Fibroblast of villous mesenchyme (primary cell): Measurements from ENCODE around the gene MRPS23. TPM values are rescaled to one million over a fixed set of nuclear protein-coding genes. Genes with fewer than 3 reads are reported as not detected.

ENCODE experiments used
- DNase-seq: peaks from one replicate; pipeline ENCODE4 v3.0.0-alpha.2; 2010; ENCODE audit warnings: low read depth
- H3K4me3 ChIP-seq: 2 replicates; pipeline ENCODE4 v1.5.1; 2011; ENCODE audit warnings: low read depth, mild to moderate bottlenecking, low read length
- total RNA-seq: library from RNA; depleted of rRNA; stranded (reverse); fragments of >200 nt; gene quantifications from 2 replicates; pipeline ENCODE4 v1.2.3, GENCODE V29; 2012
- TF ChIP-seq, protein P1 (sequence below): IDR thresholded peaks from 2 replicates; pipeline ENCODE4 v1.5.1; 2012; ENCODE audit warnings: low read depth, mild to moderate bottlenecking, low read length; ENCODE audit not compliant: insufficient read depth

Gene MRPS23
- total RNA-seq, 1 donor, result 22.0 TPM

DNA sequence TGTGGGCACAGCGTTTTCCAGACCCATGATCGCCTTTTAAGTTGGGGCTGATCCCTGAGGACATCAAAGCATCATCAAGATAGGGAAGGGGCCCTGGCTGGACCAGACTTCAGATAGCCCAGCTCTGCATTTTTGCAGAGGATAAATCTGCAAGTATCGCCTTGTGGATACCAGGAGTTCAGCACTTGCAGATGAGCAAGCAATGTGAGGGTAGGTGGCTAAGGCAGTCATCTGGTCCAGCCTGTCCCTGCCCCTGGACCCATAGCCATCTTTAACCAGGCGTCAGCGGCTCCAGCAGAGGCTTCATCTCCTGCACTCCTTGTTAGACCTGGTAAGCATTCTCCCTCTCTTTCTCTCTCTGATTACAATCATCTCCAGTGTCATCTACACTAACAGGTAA is 9.0 kb upstream of the MRPS23 start:
- DNase-seq, result no peak
- no peak overlapping the region for H3K4me3 ChIP-seq
- TF ChIP-seq, protein P1, sequence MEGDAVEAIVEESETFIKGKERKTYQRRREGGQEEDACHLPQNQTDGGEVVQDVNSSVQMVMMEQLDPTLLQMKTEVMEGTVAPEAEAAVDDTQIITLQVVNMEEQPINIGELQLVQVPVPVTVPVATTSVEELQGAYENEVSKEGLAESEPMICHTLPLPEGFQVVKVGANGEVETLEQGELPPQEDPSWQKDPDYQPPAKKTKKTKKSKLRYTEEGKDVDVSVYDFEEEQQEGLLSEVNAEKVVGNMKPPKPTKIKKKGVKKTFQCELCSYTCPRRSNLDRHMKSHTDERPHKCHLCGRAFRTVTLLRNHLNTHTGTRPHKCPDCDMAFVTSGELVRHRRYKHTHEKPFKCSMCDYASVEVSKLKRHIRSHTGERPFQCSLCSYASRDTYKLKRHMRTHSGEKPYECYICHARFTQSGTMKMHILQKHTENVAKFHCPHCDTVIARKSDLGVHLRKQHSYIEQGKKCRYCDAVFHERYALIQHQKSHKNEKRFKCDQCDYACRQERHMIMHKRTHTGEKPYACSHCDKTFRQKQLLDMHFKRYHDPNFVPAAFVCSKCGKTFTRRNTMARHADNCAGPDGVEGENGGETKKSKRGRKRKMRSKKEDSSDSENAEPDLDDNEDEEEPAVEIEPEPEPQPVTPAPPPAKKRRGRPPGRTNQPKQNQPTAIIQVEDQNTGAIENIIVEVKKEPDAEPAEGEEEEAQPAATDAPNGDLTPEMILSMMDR, result no peak

DNA sequence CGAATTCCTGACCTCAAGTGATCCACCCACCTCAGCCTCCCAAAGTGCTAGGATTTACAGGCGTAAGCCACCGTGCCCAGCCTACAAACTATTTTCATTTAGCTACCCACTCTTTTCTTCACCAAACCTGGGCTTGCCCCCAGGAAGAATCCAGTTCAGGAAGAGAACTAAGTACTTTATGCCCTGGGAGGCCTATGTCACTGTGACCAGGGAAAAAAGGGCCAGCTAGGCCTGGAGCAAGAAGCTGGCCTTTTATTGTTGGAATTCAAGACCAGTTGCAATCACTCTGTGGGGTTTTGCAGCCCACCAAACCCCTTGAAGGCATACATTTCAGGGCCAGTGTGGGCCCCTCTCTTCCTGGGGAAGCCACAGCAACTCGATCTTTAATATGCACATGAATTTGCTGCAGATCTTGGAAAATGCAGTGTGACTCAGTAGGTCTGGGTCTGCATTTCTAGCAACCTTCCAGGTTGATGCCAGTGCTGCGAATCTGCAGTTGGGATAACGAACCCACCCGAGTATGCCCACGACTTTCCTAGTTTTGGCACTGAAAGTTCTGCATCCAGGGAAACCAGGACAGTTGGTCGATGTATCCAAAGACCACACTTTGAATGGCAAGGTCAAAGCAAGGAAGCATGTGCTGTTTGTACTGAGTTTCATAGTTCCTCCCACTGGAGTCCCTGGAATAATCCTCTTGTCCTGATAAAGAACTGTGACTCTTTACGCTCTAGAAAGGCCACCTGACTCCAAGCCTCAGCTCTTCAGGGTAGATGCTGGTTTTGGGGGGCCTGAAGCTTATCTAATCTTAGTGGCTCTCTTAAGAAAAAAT is 7.2 kb upstream of the MRPS23 start:
- H3K4me3 ChIP-seq, result no peak overlapping the region
- no peak for DNase-seq
- TF ChIP-seq, protein P1, result no peak

DNA sequence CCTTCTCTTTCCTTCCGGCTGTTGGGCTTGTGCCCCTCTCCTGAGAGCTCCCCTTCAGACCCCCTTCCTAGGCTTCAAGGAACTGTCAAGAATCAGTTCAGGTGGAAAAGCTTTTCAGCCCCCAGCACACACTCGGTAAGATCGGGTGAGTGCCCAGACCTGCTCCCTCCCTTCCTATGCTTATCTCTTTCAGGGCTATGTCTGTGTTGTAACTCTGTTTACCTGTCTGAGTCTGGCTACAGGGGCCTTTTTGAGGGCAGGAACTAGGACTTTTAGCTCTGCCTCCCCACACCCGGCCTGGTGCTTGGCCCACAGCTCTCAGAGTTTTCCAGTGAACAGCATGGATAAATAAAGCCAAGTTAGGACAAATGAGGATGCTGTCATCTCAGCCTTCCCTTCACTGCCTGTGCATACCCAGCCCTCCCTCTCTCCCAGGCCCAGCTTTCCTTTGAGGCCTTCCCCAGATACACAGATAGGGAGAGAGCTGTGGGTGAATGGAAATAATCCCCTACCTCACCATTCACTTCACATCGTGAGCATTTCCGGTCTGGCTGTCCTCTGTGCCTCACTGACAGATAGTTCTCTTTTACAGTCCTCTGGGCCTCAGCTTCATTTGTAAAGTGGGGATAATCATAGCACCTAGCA is 5.7 kb upstream of the MRPS23 start:
- TF ChIP-seq, protein P1, result no peak
- H3K4me3 ChIP-seq, result no peak overlapping the region

DNA sequence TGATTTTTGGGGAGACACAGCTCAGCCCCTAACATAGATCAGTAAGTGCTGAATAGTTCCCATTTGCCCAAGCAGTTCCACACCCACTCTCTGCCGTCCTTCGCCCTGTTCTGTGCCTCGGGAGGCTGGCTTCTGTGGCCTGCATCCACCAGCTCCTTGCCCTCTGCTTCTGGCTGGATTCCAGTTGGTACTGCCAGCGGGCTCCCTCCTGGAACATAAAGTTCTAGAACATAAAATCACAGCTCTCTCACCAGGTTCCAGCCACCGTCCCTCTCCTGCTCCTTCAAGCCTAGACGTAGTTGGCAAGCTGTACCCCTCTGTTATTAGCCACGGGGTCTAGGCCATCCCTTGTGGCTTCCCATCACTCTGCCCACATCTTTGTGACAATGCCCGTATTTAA is 3.9 kb upstream of the MRPS23 start:
- no peak overlapping the region for H3K4me3 ChIP-seq
- no peak for DNase-seq
- TF ChIP-seq, protein P1, result no peak

More for the DNA sequence above, 5.7 kb upstream of the MRPS23 start:
- no peak for DNase-seq

DNA sequence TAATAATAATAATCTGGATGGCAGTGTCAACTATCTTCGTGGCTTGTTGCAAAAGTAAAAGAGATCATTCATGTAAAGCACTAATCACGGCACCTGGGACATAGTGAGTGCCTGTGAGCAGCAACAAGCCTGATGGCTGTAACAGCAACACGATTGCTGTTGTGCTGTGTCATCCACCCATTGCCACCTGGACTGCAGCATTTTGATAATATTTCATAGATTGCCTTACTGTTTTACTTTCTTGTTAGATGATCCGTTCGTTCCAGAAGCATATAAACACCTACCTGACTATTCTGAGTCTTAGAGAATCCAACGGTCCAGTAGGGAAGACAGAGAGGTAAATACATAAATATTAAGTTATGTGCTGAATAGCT is 3.1 kb upstream of the MRPS23 start:
- TF ChIP-seq, protein P1, result no peak
- DNase-seq, result no peak
- no peak overlapping the region for H3K4me3 ChIP-seq

DNA sequence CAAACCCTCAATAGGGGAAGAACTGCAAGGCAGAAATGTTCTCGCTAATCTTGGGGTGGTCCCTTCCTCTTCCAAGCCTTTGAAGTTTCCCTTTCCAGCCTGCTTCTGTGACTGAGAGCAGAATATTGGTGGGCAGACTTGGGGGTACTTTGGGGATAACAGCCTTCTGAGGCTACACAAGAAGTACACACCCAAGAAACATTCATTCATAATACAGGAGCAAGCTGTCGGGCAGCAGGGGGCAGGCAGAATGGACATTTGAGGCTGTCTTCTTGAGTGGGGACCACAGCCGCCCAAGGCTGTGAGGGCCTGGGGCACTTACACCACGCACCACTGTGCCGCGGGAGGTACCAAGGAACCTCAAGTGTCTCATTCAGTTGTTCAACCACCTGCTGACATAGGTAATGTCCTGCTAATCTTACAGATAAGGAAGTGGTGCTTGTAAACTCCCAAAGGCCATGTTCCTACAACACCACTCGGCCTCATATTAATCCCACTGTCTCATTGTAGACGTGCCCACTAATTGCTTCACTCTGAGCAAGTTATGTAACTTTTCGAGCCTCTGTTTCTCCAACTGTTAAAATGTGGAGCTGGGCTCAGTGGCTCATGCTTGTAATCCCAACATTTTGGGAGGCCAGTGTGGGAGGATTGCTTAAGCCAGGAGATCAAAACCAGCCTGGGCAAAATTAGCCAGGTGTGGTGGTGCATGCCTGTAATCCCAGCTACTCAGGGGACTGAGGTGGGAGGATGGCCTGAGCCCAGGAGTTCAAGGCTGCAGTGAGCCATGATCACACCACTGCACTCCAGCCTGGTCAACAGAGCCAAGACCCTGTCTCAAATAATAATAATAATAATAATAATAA is 2.5 kb upstream of the MRPS23 start:
- DNase-seq, result no peak
- TF ChIP-seq, protein P1, result no peak

More for the DNA sequence above, 2.5 kb upstream of the MRPS23 start:
- H3K4me3 ChIP-seq, result no peak overlapping the region
